GM19023 (cell line): ENCODE results near the gene LRP1B.

Experiments used
- ATAC-seq: cut with Tn5 transposase; IDR thresholded peaks from one replicate; pipeline ENCODE4 v1.9.1; 2021; ENCODE audit warnings: mild to moderate bottlenecking, moderate library complexity; ENCODE audit not compliant: unreplicated experiment

Gene LRP1B

GRCh38 chr2:141791521-141791920, 339.3 kb downstream of the LRP1B start:
- no peak for ATAC-seq

GRCh38 chr2:141782574-141782973, 348.2 kb downstream of the LRP1B start:
- no peak for ATAC-seq

GRCh38 chr2:141778315-141778835, 352.4 kb downstream of the LRP1B start:
- ATAC-seq, result no peak

GRCh38 chr2:141770530-141770929, 360.3 kb downstream of the LRP1B start:
- ATAC-seq, result no peak

- ATAC-seq, result no peak
Observed at GRCh38 chr2:141767691-141768090, 363.1 kb downstream of the LRP1B start.

GRCh38 chr2:141767051-141767450, 363.8 kb downstream of the LRP1B start:
- ATAC-seq, result no peak

- no peak for ATAC-seq
Observed at GRCh38 chr2:141766225-141766624, 364.6 kb downstream of the LRP1B start.

GRCh38 chr2:141748616-141749015, 382.2 kb downstream of the LRP1B start:
- no peak for ATAC-seq

GRCh38 chr2:141741652-141742051, 389.2 kb downstream of the LRP1B start:
- no peak for ATAC-seq

- ATAC-seq, result no peak
Observed at GRCh38 chr2:141737492-141738255, 393.1 kb downstream of the LRP1B start.

- no peak for ATAC-seq
Observed at GRCh38 chr2:141736466-141736865, 394.4 kb downstream of the LRP1B start.

GRCh38 chr2:141728886-141729285, 401.9 kb downstream of the LRP1B start:
- no peak for ATAC-seq

GRCh38 chr2:141728142-141728541, 402.7 kb downstream of the LRP1B start:
- no peak for ATAC-seq

- no peak for ATAC-seq
Observed at GRCh38 chr2:141724426-141724825, 406.4 kb downstream of the LRP1B start.

- ATAC-seq, result no peak
Observed at GRCh38 chr2:141723814-141724213, 407.0 kb downstream of the LRP1B start.

- no peak for ATAC-seq
Observed at GRCh38 chr2:141720476-141720875, 410.3 kb downstream of the LRP1B start.

GRCh38 chr2:141714496-141714895, 416.3 kb downstream of the LRP1B start:
- ATAC-seq, result no peak

- ATAC-seq, result no peak
Observed at GRCh38 chr2:141711627-141712026, 419.2 kb downstream of the LRP1B start.

GRCh38 chr2:141710589-141711239, 420.1 kb downstream of the LRP1B start:
- ATAC-seq, result no peak

GRCh38 chr2:141709756-141710155, 421.1 kb downstream of the LRP1B start:
- no peak for ATAC-seq

GRCh38 chr2:141707486-141707885, 423.3 kb downstream of the LRP1B start:
- no peak for ATAC-seq

- no peak for ATAC-seq
Observed at GRCh38 chr2:141704541-141704940, 426.3 kb downstream of the LRP1B start.
